GM19324 (cell line): ENCODE data around the gene CKAP4.

Source experiments
- ATAC-seq: cut with Tn5 transposase; IDR thresholded peaks from one replicate; pipeline ENCODE4 v1.9.1; 2021; ENCODE audit warnings: mild to moderate bottlenecking, moderate library complexity; ENCODE audit not compliant: unreplicated experiment, low FRiP score

Gene CKAP4

GRCh38 chr12:106243620-106244019 lies 4.2 kb downstream of the CKAP4 start:
- ATAC-seq = no peak

GRCh38 chr12:106240821-106241220 lies 7.0 kb downstream of the CKAP4 start:
- no peak for ATAC-seq

GRCh38 chr12:106239951-106240335 lies 7.9 kb downstream of the CKAP4 start:
- ATAC-seq = no peak

- no peak for ATAC-seq
Measured at GRCh38 chr12:106239241-106239950, 8.4 kb downstream of the CKAP4 start.

GRCh38 chr12:106238146-106238545 lies 9.7 kb downstream of the CKAP4 start:
- ATAC-seq = no peak

- no peak for ATAC-seq
Measured at GRCh38 chr12:106235770-106236169, 12.1 kb downstream of the CKAP4 start.

- ATAC-seq = no peak
Measured at GRCh38 chr12:106234449-106234848, 13.4 kb downstream of the CKAP4 start.

- no peak for ATAC-seq
Measured at GRCh38 chr12:106233011-106233410, 14.8 kb downstream of the CKAP4 start.

- no peak for ATAC-seq
Measured at GRCh38 chr12:106229036-106229591, 18.7 kb downstream of the CKAP4 start.

- no peak for ATAC-seq
Measured at GRCh38 chr12:106228320-106228710, 19.5 kb downstream of the CKAP4 start.

GRCh38 chr12:106227641-106228319 lies 20.0 kb downstream of the CKAP4 start:
- ATAC-seq = no peak

GRCh38 chr12:106226884-106227640 lies 20.8 kb downstream of the CKAP4 start:
- no peak for ATAC-seq

GRCh38 chr12:106224355-106224706 lies 23.5 kb downstream of the CKAP4 start:
- no peak for ATAC-seq

- no peak for ATAC-seq
Measured at GRCh38 chr12:106223485-106224354, 24.1 kb downstream of the CKAP4 start.

GRCh38 chr12:106220536-106220935 lies 27.3 kb downstream of the CKAP4 start:
- ATAC-seq = no peak

- no peak for ATAC-seq
Measured at GRCh38 chr12:106219043-106219442, 28.8 kb downstream of the CKAP4 start.

- no peak for ATAC-seq
Measured at GRCh38 chr12:106217706-106218105, 30.1 kb downstream of the CKAP4 start.

- ATAC-seq = no peak
Measured at GRCh38 chr12:106214571-106214970, 33.2 kb downstream of the CKAP4 start.

GRCh38 chr12:106213662-106214061 lies 34.2 kb downstream of the CKAP4 start:
- no peak for ATAC-seq

GRCh38 chr12:106211973-106212372 lies 35.8 kb downstream of the CKAP4 start:
- no peak for ATAC-seq
